HG03064 (cell line): ENCODE results near the gene DENND1A.

Experiments
- ATAC-seq: cut with Tn5 transposase; IDR thresholded peaks from one replicate; pipeline ENCODE4 v1.9.1; 2021; ENCODE audit warnings: low read depth; ENCODE audit not compliant: unreplicated experiment

DENND1A gene

GRCh38 chr9:123604861-123605260 lies 325.1 kb downstream of the DENND1A start:
- no peak for ATAC-seq

GRCh38 chr9:123601828-123602227 lies 328.1 kb downstream of the DENND1A start:
- ATAC-seq: no peak

- no peak for ATAC-seq
Measured at GRCh38 chr9:123599781-123600180, 330.1 kb downstream of the DENND1A start.

DNA sequence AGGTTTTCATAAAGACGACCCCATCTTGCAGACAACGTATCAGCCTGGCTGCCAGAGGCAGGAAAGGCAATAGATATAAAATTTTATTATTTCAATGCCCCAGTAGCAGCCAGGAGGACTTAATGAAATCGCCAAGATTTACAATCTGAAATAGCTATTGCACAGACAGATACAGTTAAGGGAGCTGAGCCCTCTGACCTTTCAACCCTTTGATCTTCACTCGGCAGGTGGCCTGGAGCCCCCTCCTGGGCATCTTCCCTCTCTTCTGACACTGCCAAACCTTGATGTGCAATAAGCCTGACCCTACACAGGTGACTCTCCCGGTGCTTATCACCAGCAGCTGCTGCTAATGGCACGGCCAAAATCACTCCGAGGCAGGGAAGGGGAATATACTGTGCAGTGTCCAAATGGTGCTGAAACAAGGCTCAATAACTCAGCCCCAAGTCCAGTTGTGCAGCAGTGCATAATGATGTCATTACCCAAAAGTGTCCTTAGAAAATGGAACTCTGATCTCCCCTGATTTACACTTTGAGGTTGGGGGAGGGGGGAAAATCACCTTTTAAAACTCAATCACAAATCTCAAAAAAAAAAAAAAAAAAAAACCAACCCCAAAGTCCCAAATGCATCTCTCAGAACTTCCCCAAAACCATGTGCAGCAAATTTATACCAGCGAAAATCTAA lies 331.9 kb downstream of the DENND1A start:
- ATAC-seq: no peak

GRCh38 chr9:123597048-123597447 lies 332.9 kb downstream of the DENND1A start:
- no peak for ATAC-seq

DNA sequence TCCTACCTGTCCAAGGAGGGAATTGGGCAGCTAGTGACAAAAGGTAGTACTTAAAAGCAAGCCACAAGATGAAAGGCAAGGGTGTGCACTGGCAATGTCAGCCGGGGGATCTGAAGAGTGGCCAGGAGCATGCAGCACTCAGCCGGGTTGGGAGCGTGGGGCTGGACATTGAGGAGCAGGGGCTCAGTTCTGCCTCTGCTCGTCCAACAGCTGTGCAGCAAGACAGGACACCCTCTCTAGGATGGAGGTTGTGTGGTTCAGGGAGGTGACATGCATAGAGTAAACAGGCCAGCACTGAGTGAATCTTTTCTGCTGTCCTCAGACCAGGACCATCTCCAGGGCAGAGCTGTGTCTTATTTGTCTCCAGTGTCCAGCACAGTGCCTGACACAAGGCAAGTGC lies 338.6 kb downstream of the DENND1A start:
- ATAC-seq: no peak

DNA sequence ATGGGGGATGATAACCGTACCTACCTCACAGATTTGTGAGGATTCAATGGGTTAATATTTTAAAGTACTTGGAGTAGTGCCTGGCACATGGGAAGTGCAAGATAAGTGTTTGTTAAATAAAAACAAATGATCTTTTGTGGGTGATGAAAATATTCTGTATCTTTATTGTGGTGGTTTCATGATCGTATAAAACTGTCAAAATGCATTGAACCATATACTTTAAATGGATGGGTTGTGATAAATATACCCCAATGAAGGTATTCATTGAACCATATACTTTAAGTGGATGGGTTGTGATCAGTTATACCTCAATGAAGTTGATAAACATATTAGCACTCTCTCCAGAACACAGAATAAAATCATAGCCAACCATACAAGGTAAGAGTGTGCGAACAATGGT lies 339.4 kb downstream of the DENND1A start:
- ATAC-seq: no peak

DNA sequence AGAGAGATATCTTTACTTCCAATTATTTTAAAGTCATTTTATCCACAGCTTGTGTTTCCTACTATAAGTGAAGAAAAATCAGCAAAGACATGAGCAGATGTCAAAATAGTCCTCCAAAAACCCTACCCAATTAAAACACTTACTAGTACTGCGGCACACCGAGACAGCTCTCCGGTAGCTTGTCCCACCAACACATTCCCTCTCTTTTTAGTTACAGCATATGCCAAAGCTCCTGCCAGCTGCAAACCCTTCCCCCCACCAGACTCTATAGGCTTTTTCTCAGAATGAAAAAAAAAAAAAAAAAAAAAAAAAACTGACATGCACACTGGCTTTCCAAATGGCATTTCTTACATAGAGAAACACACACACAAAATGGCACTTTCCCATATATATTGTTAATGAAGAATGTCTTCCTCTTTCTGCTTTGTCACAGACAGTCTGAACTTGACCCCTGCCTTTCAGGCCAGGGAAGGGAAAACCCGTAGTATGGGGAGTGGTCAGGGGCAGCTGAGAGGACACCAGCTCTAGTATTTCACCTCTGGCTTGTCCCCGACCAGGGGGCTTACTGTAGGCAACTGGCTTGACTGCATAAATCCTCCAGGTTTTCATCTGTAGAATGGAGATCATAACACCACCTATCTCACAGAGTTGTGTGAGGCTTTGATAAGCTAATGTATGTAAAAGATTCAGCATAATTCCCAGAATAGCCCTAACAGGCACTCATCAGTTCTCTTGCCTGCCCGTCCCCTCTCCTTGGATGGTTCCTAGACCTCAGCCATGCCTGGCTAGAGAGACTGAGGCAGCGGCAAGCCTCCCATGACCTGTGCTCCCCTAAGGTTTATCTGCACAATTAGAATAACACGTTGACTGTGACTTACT lies 340.3 kb downstream of the DENND1A start:
- ATAC-seq: no peak

DNA sequence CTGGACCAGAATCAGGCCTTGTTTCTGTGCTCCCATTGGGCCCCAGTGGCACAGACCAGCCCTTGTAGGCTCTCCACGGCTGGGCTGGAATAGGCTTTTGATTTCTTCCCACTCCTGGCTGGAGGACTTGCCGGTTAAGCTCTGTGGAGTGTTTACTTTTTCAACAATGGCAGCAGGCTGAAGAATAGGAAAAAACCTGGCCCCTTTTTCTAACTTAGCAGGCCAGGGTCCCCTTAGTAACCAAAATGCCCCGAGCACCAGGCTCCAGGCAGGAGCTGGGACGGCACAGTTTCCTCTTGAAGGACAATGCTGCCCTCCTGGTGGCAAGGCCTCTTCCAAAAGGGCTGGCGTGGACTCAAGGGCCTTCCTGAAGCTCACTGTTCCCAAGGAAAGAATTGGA lies 343.7 kb downstream of the DENND1A start:
- no peak for ATAC-seq

DNA sequence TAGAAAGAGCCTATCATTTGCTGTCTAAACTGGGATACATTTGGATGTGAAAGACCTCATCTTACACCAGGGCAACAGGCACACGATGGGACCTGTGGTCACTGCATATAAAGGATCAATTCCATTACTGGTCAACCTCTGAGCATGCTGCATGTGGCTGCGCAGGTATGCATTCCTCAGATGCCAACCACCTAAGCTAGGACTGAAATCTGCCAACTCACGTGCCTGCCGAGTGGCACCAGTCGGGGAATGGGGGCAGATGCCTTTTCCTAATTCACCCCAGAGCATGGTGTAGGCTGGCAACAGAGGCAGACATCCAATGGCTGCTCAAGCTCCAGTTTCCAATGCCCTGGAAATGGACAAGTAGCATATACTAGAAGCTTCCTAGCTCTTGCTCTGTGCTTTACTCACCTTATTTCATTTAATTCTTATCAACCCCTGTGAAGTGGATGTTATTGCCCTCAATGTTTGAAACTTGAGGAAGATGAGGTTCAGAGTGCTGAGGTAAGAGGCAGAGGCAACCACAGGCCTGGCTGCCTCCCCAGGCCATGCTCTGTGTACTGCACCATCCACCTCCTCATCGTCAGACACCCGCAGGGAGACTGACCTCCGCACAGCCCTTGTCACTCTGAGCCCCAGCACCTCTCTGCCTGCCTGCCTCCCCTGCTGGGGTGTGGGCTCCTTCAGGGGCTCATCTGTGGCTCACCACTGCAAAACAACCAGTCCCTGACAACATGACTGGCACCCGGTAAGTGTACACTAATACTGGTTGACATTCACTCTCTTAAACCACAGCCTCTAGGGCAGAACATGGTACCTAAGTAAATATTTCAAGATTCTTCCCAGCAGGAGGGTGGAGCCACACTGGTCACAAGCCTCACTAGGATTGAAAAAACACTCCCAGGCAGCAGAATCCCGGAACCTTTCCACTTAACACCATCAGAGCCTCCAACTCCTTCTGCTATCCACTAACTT lies 345.4 kb downstream of the DENND1A start:
- no peak for ATAC-seq

DNA sequence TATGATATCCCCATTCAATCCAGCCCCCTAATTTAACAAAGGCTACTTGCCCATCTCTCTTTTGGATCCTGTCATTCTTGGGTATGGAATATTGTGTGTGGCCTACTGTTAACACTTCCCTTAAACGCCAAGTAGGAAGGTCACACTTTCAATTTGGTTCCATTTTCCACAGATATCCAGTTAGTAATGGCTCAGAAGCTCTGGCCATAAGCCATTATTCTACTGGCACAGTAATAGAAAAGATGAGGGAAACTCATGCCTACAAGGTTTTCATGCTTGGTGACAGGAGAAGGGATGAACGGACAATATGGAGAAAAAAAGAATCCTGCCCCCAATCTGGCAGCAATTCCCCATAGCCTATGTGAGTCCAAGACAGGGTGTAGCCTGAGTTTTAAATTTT lies 346.3 kb downstream of the DENND1A start:
- ATAC-seq: no peak

GRCh38 chr9:123571240-123571639 lies 358.7 kb downstream of the DENND1A start:
- ATAC-seq: no peak

GRCh38 chr9:123568691-123569688 lies 360.9 kb downstream of the DENND1A start:
- ATAC-seq: no peak

GRCh38 chr9:123567013-123567412 lies 362.9 kb downstream of the DENND1A start:
- no peak for ATAC-seq

DNA sequence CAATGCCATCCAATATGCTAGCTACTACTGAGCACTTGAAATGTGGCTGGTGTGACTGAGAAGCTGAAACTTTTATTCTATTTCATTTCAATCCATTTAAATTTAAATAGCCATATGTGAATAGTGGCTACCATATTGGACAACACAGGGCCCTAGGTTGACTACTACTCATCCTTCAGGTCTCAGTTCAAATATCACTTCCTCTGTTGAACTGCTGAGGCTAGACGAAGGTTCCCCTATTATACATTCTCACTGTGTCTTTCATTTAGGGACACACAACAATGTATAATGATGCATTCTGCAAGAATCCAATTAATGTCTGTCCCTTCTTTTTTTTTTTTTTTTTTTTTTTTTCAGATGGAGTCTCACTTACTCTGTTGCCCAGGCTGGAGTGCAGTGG lies 365.3 kb downstream of the DENND1A start:
- no peak for ATAC-seq

- ATAC-seq: no peak
Measured at GRCh38 chr9:123562844-123563346, 367.0 kb downstream of the DENND1A start.

GRCh38 chr9:123561046-123561445 lies 368.9 kb downstream of the DENND1A start:
- ATAC-seq: no peak

GRCh38 chr9:123556464-123557435 lies 373.2 kb downstream of the DENND1A start:
- ATAC-seq: no peak
